ENCODE data around the gene TMEM243. TPM values are rescaled to one million over a fixed set of nuclear protein-coding genes. Genes with fewer than 3 reads are reported as not detected.

Gene TMEM243
- total and polyA plus RNA-seq, 2 of the 13 experiments (the other 11 are each of a cell fraction or from before 2014, with no cell fraction given), result 25.1 to 31.2 TPM

GRCh38 chr7:87209295-87209924 lies 10.1 kb downstream of the TMEM243 start:
- FAIRE-seq (no peak), ATAC-seq (no peak), DNase-seq (ENCODE audit: low spot score) (no peak)
- in situ Hi-C loops (cut with HindIII; ENCODE audit: extremely low pct_ligation_motif_present, low pct_unique_long_range_greater_than_20kb) (no loop called here), intact Hi-C loops (cut with micrococcal nuclease; ENCODE audit: unreplicated experiment) (no loop called here)
- POLR2A ChIA-PET, result no interaction called here
- Histone ChIP-seq H3K4me2 (ENCODE audit: low read depth, low read length) (no peak overlapping the region), H4K20me1 (ENCODE audit: insufficient read depth, low read length) (no peaks in the 10 kb centered on the region), H3K4me3 (replicated peaks in 1 of 3; ENCODE audit: insufficient read depth in 1 of 3, low read depth in 2 of 3, low read length in 3 of 3) (no peak overlapping the region), H3K9me3 (ENCODE audit: low read length) (peaks cover 26% of the 10 kb centered on the region), H2AFZ (ENCODE audit: low read length) (no peak overlapping the region), H3K27me3 (ENCODE audit: control insufficient read depth in 1 of 2, insufficient read depth in 2 of 2, low read length in 2 of 2) (no peaks in the 10 kb centered on the region), H3K27ac (ENCODE audit: extremely low read length, insufficient read depth, low read length) (no peak overlapping the region), H3K36me3 (replicated peaks in 1 of 2; ENCODE audit: control insufficient read depth in 1 of 2, insufficient read depth in 2 of 2, low read length in 2 of 2) (peaks cover 6 to 18% of the 10 kb centered on the region in 2 experiments; a peak in 4 of 5 replicates), H3K79me2 (ENCODE audit: insufficient read depth, low read length) (peaks cover 11% of the 10 kb centered on the region), H3K9ac (ENCODE audit: insufficient read depth, low read depth, low read length) (no peak overlapping the region), H3K4me1 (ENCODE audit: insufficient read depth, low read length) (peaks cover 9% of the 10 kb centered on the region; the same call in 1 of the 2 replicates)
- CTCF ChIA-PET (ENCODE audit: low intra/inter-chr PET ratio, low total read pairs), result no interaction called here
- no TSS peak for BruUV-seq (replicated peaks)
- TF ChIP-seq TMF1 (CRISPR knock-in tag; IDR thresholded peaks at IDR 0.05; ENCODE audit: low read depth) (no peak), CBX1 (IDR thresholded peaks at IDR 0.05; ENCODE audit: low read depth) (no peak), GMEB1 (CRISPR knock-in tag; IDR thresholded peaks at IDR 0.05; ENCODE audit: borderline replicate concordance) (no peak), ZNF777 (CRISPR knock-in tag; IDR thresholded peaks at IDR 0.05) (no peak), GPN1 (CRISPR knock-in tag; IDR thresholded peaks at IDR 0.05; ENCODE audit: borderline replicate concordance) (no peak), ZNF224 (CRISPR knock-in tag; IDR thresholded peaks at IDR 0.05) (no peak), SNAPC5 (CRISPR knock-in tag; IDR thresholded peaks at IDR 0.05; ENCODE audit: borderline replicate concordance) (no peak), RAD51 (IDR thresholded peaks at IDR 0.05; ENCODE audit: borderline replicate concordance) (no peak), ZBTB21 (CRISPR knock-in tag; IDR thresholded peaks at IDR 0.05) (no peak), ZNF607 (CRISPR knock-in tag; IDR thresholded peaks at IDR 0.05; ENCODE audit: borderline replicate concordance) (no peak), FOXA3 (CRISPR knock-in tag; IDR thresholded peaks at IDR 0.05) (no peak), SOX13 (IDR thresholded peaks at IDR 0.05) (no peak), SOX13 (CRISPR knock-in tag; conservative IDR thresholded peaks at IDR 0.05 in 1 of 2, IDR thresholded peaks at IDR 0.05 in 1 of 2) (no peak), ZC3H4 (CRISPR knock-in tag; IDR thresholded peaks at IDR 0.05; ENCODE audit: borderline replicate concordance) (no peak), ZNF18 (CRISPR knock-in tag; IDR thresholded peaks at IDR 0.05; ENCODE audit: insufficient replicate concordance) (no peak), CEBPB (IDR thresholded peaks at IDR 0.05; ENCODE audit: borderline replicate concordance, low read depth, low read length) (no peak), ZNF550 (CRISPR knock-in tag; IDR thresholded peaks at IDR 0.05; ENCODE audit: borderline replicate concordance) (no peak)
- WGBS (ENCODE audit: low lambda C conversion rate), result 86% methylated on average over 17 of the region's 18 CpGs
